Upper lobe of left lung (tissue), 4 donors: Measurements from ENCODE around the gene PIGQ.

Experiments used
- CTCF ChIP-seq, 6 experiments: fragments of 450-650 bp in 4 of 6; fragments of 200-600 bp in 2 of 6; sonication (generic) in 2 of 6; IDR thresholded peaks; one replicate each; pipeline ENCODE4 v1.5.1; 2016 to 2019; ENCODE audit warnings: antibody characterized with exemption in 6 of 6
- EP300 ChIP-seq, 4 donors: sonication (generic); formaldehyde crosslinking; IDR thresholded peaks; one replicate each; pipeline ENCODE4 v1.5.1; 2017; ENCODE audit warnings: antibody characterized with exemption in 4 of 4, control low read depth in 2 of 4
- POLR2AphosphoS5 ChIP-seq, 2 donors: sonication (generic); formaldehyde crosslinking; IDR thresholded peaks; one replicate each; pipeline ENCODE4 v1.5.1; 2017; ENCODE audit warnings: antibody characterized with exemption in 2 of 2

- TF ChIP-seq EP300 (IDR thresholded peaks at IDR 0.05) (no peak), CTCF (IDR thresholded peaks at IDR 0.05) (no peak), POLR2AphosphoS5 (IDR thresholded peaks at IDR 0.05) (no peak)
Observed at GRCh38 chr16:624526-625070, 54.8 kb downstream of the PIGQ start.
